Measurements from ENCODE around the gene CFAP69. TPM values are rescaled to one million over a fixed set of nuclear protein-coding genes. Genes with fewer than 3 reads are reported as not detected.
A peak's percentile ranks its signal among the peaks of the same experiment; 100 is the strongest.

CFAP69 gene
- total RNA-seq, 1 donor from 2014 or later = 36.1 TPM

DNA sequence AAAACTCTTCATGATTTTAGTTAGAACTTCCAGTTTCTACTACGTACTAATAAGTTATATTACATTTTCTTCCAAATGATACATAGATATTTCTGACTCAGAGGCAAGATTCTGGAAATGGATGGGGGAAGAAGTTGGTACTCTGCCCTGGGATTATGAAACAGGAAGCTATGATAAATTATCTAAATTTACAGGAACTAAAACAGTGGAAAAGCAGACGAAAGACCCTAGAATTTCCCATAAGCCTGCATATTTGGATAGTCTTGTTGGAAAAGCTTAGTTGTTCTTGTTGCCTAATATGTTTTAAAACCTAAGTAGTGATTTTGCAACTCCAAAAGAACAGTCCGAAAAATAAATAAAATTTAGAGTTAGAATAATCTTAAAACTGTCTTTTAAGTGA is 21.8 kb downstream of the CFAP69 start:
- no peak for DNase-seq (ENCODE audit: low spot score)
- intact Hi-C loops (cut with DNase I) = loop anchor here (5.0 kb wide), 1 partner anchor 1155 kb away; no protein-coding TSS in a partner anchor
- ATAC-seq = peak; percentile 81

DNA sequence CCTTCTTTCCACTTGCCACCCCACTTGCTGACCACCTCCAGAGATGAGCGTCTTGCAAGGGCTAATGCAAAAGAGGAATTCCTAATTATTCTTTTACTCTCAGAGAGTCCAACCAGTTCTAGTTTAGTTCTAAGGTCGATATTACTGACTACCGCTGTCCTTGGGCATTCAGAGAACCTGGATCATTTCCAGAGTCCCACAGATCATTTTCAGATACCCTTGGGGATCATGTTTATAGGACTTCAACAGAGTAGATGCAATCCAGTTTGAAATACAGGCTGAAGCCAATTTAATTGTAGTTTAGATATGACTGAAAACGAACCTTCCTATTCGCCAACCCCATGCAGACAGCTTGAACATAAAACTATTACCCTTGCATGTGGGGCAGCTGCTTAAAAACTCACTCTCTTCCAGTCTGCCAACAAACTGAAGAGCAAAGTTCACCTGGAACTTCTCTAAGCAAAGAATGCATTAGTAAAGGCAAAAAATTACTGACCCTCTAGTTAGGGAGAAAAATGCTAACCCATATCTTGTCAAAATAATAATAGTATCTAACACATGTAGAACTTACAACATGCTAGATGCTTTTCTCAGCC is 22.4 kb downstream of the CFAP69 start:
- intact Hi-C loops (cut with DNase I) = loop anchor here (5.0 kb wide), 1 partner anchor 1155 kb away; no protein-coding TSS in a partner anchor

DNA sequence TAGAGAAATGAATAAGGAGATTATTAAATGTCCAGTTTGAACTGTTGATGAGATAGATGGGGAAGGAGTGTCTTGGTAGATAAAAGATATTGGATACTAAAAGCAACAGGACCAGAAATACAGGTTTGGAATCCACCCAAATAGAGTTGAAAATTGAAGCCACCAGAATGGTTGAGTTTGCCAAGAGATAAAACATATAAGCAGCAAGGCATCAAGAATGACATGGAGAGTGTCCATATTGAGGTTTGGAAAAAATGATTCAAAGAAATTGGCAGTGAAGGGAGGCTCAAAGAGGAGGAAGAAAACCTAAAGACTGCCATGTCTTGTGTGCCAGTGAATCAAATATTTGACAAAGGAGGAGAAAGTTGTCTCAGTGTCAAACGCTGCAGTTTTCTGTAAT is 24.2 kb downstream of the CFAP69 start:
- DNase-seq (ENCODE audit: low spot score) (no peak), ATAC-seq (no peak)
- intact Hi-C loops (cut with DNase I) = loop anchor here (5.0 kb wide), 1 partner anchor 1153 kb away; no protein-coding TSS in a partner anchor

More for the DNA sequence above, 22.4 kb downstream of the CFAP69 start:
- ATAC-seq (no peak), DNase-seq (ENCODE audit: low spot score) (no peak)

DNA sequence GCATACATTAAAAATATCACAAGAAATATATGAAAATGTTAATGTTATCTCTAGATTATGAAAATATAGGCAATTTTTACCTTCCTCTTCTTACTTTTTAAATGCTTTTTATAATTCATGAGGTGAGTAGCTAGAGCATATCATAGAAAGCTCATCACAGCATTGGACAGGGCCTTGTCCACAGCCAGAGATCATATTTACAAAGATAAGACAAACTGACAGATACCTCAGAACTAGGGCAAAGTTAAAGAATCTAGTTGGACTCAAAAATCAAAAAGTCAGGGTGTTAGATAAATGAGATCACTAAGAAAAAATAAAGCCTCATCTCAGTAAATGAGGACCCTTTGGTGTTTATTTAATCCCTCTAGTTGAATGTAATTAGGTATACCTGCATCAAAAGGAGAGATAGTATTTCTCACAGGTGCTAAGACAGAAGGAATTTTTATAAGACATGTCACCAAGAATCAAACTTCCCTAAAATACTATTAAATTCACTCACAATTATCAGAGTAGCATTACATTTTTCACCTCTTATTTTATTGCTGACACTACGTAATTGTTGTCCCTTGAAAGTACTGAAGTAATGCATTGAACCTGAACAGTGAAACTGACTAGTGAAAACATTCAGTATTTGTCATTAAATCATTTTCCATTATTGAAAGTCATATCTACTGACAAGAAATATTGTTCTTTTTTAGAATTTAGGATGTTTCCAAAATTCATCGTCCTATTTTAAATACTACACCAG is 25.6 kb downstream of the CFAP69 start:
- no peak for DNase-seq (ENCODE audit: low spot score)
- intact Hi-C loops (cut with DNase I) = no loop called here
- no peak for ATAC-seq

DNA sequence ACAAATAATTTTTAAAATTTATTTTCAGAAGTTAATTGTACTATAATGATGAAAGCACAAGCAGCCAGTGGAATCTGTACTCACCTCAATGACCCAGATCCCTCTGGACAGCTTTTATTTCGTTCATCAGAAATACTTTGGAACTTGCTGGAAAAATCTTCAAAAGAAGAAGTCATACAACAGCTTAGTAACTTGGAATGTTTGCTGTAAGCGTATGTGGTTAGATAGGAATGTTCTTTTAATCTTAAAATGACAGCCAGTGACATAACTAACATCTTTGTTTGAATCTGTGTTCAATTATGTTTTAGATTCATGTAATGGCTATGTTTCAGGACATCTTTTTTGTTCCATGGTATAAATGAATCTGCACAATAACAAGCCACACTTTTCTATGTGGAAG is 26.8 kb downstream of the CFAP69 start:
- ATAC-seq (peak; percentile 89), DNase-seq (ENCODE audit: low spot score) (no peak)
- intact Hi-C loops (cut with DNase I) = no loop called here

DNA sequence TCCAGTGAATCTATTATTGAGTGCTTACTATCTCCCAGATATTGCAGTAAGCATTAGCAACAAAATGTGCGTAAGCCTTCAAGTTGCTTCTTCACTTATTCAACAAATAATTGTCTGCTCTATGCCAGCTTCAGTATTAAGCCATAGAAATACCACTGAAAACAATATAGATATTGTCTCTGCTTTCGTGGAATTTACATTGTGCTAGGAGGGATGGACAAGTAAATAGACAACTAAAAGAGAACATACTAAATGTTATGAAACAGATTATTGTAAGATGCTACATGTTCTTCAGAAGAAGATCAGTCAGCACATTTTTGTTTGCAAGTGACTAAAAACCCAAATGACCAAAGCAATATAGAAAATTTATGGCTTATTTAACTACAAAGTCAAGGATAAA is 27.3 kb downstream of the CFAP69 start:
- no peak for ATAC-seq
- DNase-seq (ENCODE audit: low spot score) = no peak
- intact Hi-C loops (cut with DNase I) = no loop called here

DNA sequence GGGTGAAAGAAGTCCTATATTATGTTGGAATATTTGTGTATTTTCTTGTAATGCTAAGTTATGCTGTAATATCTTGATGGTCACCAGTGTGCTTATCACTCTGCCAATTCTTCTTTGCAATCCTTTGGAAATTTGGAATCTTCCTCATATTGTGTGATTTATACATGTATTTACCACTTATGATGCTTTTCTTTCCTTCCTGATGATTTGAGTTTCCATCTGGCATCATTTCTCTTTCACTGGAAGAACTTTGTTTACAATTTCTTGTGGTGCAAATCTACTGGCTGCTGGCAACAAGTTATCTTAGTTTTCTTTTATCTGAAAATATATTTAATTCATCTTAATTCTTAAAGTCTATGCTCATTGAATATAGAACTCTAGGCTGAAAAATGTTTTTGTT is 29.2 kb downstream of the CFAP69 start:
- no peak for ATAC-seq
- DNase-seq (ENCODE audit: low spot score) = no peak
- intact Hi-C loops (cut with DNase I) = no loop called here

DNA sequence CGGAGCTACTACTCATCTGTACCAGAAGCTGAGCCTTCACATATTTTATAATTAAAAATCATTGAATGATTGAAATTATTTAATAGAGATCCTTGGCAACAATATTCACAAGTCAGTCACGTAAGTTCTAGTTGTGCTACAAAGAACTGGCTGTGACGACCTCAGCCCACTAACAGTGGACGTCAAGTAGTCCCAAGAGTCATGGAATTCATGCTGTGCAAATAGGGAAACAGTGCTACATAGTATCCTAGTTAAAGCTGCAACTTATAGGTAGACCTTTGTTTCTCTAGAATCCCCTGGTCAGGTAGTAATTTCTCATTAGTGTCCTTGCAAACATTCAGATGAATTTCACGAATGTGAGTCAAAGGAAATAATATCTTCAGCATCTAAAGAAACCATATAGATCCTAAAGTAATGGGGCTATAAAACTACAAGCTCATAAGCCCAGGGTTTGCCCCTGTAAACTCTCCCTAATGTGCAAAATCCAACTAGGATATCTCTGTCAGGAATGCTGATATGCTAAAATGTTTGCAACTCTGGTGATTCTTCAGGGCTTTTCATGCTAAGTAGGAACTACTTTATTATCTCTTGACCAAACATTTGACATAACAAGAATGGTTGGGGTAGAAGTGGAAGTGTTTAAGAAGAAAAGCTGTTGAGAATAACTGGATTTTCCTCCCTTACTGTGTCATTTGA is 31.2 kb downstream of the CFAP69 start:
- ATAC-seq = no peak
- intact Hi-C loops (cut with DNase I) = no loop called here

DNA sequence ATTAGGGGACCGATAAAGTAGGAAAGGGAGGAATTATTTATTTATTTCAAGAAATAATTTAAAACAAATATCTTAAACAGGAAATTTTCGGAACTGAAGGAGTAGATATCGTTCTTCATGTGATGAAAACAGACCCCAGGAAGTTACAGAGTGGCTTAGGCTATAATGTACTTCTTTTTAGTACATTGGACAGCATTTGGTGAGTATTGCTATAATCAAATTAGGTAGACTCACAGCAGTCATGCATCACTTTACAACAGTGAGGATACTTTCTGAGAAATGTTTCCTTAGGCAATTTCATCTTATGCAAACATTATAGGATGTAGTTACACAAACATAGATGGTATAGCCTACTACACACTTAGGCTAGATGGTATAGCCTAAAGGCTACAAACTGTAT is 43.2 kb downstream of the CFAP69 start:
- no peak for DNase-seq (ENCODE audit: low spot score)
- intact Hi-C loops (cut with DNase I) = no loop called here
- no peak for ATAC-seq

More for the DNA sequence above, 31.2 kb downstream of the CFAP69 start:
- no peak for DNase-seq (ENCODE audit: low spot score)

DNA sequence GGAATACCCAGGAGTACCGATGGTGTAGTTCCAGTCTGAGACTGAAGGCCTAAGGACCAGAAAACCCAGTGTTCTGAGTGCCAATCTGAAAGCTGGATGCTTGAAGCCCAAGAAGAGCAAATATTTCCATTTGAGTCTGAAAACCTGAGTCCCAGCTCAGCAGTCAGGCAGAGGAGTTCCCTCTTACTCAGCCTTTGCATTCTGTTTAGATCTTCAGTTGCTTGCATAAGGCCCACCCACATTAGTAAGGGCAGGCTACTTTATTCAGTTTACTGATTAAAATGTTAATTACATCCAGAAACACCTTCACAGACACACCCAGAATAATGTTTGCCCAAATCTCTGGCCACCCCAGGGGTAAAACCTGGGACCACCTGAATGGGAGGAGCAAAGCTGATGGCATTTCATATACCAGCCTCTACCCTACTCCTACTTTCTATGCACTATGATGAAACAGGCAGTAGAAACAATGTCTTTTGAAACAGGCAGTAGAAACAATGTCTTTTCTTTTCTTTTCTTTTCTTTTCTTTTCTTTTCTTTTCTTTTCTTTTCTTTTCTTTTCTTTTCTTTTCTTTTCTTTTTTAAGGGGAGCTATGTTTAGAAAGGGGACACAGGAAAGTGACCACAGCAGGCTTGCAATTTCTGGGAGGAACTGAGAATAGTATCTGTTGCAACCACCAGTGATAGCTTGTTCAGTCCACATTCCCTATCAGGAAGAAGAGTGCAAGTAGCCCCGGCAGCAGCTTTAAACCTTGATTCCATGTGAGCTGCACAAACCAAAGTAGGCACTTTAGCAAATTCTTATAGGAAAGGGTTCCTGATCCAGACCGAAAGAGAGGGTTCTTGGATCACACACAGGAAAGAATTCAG is 45.5 kb downstream of the CFAP69 start:
- DNase-seq (ENCODE audit: low spot score) (no peak), ATAC-seq (no peak)
- intact Hi-C loops (cut with DNase I) = no loop called here

DNA sequence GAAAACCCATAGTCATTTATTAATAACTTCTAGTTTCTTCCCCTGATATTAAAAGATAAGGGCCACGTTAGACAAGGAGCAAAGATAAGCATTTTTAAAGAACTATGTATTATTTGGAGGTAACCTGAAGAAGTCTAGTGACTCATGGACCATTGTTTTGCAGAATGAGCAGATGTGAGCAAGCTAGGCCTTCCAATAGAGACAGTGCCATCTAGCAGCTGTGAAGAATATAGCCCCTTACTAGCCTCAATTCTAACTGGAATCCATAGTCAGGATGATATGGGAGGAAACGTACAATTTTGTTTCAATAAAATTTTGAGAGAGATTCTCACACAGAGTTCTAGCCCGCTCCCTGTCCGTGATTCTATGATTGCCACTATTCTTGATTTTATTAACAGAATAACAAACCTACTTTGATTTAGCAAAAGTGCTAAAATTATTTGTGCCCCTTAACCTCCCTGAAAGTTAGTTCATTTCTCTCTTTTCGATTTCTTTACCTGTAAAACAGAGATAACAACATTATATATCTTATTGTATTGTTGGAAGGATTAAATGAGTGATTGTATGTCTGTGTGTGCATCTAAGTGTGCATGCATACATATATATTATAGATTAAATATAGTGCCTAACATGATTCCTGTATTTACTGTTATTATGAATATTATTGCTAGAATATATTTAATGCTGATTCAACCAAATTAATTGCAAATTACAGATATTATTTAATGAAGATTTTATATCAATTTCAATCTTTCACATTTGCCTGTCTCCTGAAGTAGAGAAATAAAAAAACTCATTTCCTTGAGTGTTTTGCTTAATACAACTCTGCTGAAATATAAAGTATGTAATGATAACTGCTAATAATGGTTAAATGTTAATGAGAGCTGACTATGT is 53.4 kb downstream of the CFAP69 start:
- DNase-seq (ENCODE audit: low spot score) = no peak
- peak; percentile 80 for ATAC-seq
- intact Hi-C loops (cut with DNase I) = no loop called here

DNA sequence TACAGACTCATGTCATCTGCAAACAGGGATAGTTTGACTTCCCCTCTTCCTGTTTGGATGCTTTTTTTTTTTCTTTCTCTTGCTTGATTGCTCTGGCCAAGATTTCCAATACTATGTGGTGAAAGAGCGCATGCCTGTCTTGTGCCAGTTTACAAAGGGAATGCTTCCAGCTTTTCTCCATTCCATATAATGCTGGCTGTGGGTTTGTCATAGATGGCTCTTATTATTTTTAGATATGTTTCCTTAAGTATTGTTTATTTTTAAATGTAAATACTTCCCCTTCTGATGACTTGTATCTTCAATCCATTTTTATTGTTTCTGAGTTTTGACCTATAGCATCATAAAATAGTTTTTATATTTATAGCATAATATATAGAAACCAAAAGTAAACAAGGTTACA is 58.3 kb downstream of the CFAP69 start:
- ATAC-seq = no peak
- no peak for DNase-seq (ENCODE audit: low spot score)
- intact Hi-C loops (cut with DNase I) = no loop called here

DNA sequence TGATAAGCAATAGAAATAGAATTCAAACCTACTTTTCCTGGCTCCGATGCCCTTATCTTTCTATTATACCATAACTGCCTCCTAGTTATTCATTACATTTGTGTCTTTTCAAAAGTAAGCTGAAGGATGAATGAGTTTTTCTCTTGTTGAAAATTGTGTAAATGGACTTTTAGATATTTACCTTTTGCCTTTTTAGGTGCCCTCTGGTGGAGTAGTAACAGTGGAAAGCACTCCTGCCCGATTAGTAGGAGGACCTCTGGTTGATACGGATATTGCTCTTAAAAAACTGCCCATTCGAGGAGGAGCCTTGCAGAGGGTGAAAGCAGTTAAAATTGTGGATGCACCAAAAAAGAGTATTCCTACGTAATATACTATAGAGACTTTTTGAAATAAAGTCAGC is 64.9 kb downstream of the CFAP69 start:
- intact Hi-C loops (cut with DNase I) = loop anchor here (10.0 kb wide), 1 partner anchor 115 kb away; no protein-coding TSS in a partner anchor
- ATAC-seq (no peak), DNase-seq (ENCODE audit: low spot score) (no peak)

DNA sequence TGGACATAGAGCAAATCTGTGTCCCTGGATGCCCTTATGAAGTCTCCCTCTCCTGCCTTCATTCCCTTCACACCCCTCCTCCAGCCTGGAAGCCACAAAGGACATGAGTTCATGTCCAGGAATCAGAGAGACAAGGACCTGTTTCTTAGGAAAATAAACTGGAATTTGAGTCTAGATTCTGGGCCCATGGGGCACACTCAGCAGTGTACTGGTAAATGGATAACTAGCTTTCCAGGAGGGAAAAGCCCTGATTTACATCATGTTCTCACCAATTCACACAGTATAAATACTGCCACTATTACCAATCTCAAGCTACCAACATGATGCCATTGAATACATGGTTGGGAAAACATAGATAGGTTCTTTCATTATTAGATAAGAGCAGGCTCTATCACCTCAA is 66.2 kb downstream of the CFAP69 start:
- DNase-seq (ENCODE audit: low spot score) (no peak), ATAC-seq (no peak)

DNA sequence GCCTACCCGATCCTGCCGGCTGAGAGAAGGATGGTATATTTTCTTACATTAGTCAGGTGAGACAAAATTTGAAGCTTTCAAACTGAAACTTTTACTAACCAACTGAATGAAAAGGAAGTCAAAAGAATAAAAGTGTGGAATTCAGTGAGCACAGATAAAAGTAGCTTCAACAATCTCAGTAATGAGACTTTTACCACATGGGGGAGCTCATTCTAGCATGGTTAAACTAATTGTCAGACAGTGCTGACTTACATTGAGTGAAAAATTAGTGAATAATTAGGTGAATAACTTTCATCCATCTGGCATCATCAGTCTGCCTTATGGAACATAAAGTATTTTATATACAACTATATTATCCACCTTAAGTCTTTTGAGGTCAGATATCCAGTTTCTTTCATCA is 67.8 kb downstream of the CFAP69 start:
- no peak for ATAC-seq
- intact Hi-C loops (cut with DNase I) = loop anchor here (10.0 kb wide), 1 partner anchor 112 kb away; no protein-coding TSS in a partner anchor

More for the DNA sequence above, 66.2 kb downstream of the CFAP69 start:
- intact Hi-C loops (cut with DNase I) = loop anchor here (10.0 kb wide), 1 partner anchor 114 kb away; no protein-coding TSS in a partner anchor

DNA sequence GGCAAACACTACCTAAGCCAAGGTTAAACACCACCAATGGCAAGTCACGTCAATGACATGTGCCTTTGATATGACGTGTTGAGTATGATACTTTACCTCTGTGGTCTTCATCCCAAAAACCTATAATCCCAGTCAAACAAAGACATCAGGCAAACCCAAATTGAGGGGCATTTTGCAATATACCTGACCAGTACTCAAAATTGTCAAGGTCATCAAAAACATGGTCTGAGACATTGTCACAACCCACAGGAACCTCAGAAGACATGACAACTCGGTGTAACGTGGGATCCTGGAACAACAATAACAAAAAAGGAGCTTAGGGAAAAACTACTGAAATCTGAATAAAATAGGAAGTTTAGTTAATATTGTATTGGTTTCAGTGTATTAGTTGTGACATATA is 68.9 kb downstream of the CFAP69 start:
- ATAC-seq (no peak), DNase-seq (ENCODE audit: low spot score) (no peak)
- intact Hi-C loops (cut with DNase I) = loop anchor here (10.0 kb wide), 1 partner anchor 111 kb away; no protein-coding TSS in a partner anchor

More for the DNA sequence above, 67.8 kb downstream of the CFAP69 start:
- no peak for DNase-seq (ENCODE audit: low spot score)

DNA sequence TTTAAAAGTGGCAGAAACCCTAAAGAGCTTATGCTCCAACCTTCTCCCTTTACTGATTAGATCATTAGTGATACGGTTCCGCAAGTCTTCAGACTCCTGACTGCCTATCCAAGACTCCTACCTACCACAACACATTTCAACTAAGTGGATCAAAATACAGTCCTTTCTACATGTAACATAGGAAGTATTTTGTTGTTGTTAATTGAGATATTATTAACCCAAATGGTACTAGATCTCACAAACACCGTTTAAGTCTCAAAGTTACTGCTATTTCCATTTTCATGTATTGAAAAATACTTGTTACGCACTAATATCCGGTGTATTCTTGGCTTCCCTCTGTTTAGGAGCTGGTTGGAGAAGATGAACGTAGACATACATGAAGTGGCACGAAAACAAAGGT is 75.0 kb downstream of the CFAP69 start:
- ATAC-seq (no peak), DNase-seq (ENCODE audit: low spot score) (no peak)
- intact Hi-C loops (cut with DNase I) = no loop called here

DNA sequence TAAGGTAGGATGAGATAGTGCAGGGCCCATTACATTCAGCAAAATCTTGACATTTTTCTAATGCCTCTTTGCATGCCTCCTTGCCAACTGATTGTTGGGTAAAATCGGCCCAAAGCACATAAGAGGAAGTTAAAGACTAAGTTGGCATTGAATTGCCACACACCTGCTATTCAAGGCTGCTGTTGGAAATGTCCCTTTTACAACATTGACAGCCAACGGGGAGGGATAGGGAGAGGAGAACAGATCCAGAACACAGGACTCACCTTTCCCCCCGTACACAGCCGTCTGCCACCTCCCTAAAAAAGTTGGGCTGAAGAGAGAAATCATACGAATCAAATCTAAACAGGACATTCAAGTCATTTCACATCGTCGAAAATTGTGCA is 75.4 kb downstream of the CFAP69 start:
- ATAC-seq (no peak), DNase-seq (ENCODE audit: low spot score) (no peak)
- intact Hi-C loops (cut with DNase I) = no loop called here
